Esophagus muscularis mucosa (tissue), 4 donors: ENCODE measurements around the gene HS6ST1. TPM values are rescaled to one million over a fixed set of nuclear protein-coding genes. Genes with fewer than 3 reads are reported as not detected.
"Not testable (repeated sequence)": the region's sequence is repeated elsewhere in the genome, so short reads cannot be mapped to it uniquely, and the experiment has no call there.

Experiments
- DNase-seq: peaks from one replicate; pipeline ENCODE4 v3.0.0-alpha.2; 2017; ENCODE audit errors: extremely low spot score
- H3K27ac ChIP-seq, 4 donors: fragments of 200-600 bp; sonication (generic); replicated peaks in 1 of 4; 1 replicate in 3 of 4; 2 replicates in 1 of 4; pipeline ENCODE4 v1.5.1; 2016 to 2019; ENCODE audit warnings: mild to moderate bottlenecking in 1 of 4
- H3K27me3 ChIP-seq, 4 donors: fragments of 200-600 bp; sonication (generic); one replicate each; pipeline versions ENCODE4 v1.5.1 to v1.6.0; 2016 to 2019
- H3K36me3 ChIP-seq, 4 donors: fragments of 200-600 bp; sonication (generic); one replicate each; pipeline ENCODE4 v1.5.1; 2016 to 2019
- H3K4me1 ChIP-seq, 4 donors: fragments of 200-600 bp; sonication (generic); one replicate each; pipeline ENCODE4 v1.5.1; 2016 to 2019
- H3K4me3 ChIP-seq, 4 donors: fragments of 200-600 bp; sonication (generic); 1 replicate in 2 of 4; 2 replicates in 2 of 4; pipeline ENCODE4 v1.5.1; 2016 to 2019; ENCODE audit warnings: mild to moderate bottlenecking in 4 of 4, moderate library complexity in 1 of 4
- H3K9me3 ChIP-seq, 4 donors: fragments of 200-600 bp; sonication (generic); 1 replicate in 3 of 4; 2 replicates in 1 of 4; pipeline ENCODE4 v1.5.1; 2016 to 2019
- CTCF ChIP-seq, 3 experiments: fragments of 200-600 bp in 2 of 3; fragments of 450-650 bp in 1 of 3; sonication (generic) in 2 of 3; IDR thresholded peaks; one replicate each; pipeline ENCODE4 v1.5.1; 2017 to 2019; ENCODE audit warnings: antibody characterized with exemption in 3 of 3, mild to moderate bottlenecking in 2 of 3, moderate library complexity in 1 of 3
- EP300 ChIP-seq: sonication (generic); formaldehyde crosslinking; IDR thresholded peaks from one replicate; pipeline ENCODE4 v1.6.1; 2017; ENCODE audit warnings: antibody characterized with exemption
- POLR2A ChIP-seq: fragments of 450-650 bp; IDR thresholded peaks from one replicate; pipeline ENCODE4 v1.6.1; 2017; ENCODE audit warnings: antibody characterized with exemption, moderate library complexity, mild to moderate bottlenecking, low read depth
- POLR2AphosphoS5 ChIP-seq, 2 donors: sonication (generic); formaldehyde crosslinking; IDR thresholded peaks; one replicate each; pipeline ENCODE4 v1.6.1; 2017; ENCODE audit warnings: antibody characterized with exemption in 2 of 2
- WGBS: methylation state at CpG from one replicate; pipeline ENCODE4 v1.1.5; 2018; 5-methylcytosine and 5-hydroxymethylcytosine counted together
- intact Hi-C: fragments of 100-400 bp; cut with DNase I; formaldehyde crosslinking; loops from one replicate; pipeline ENCODE4 v1.15.1; 2023
- total RNA-seq, 4 donors: library from RNA; depleted of rRNA; stranded (reverse); fragments of >200 nt; gene quantifications; one replicate each; pipeline versions ENCODE4 v1.1.0 to v1.2.1, GENCODE V29; 2016

Gene HS6ST1
- total RNA-seq, 4 donors from 2014 or later: 17.4 to 62.2 (median 38.5) TPM

GRCh38 chr2:128320192-128320905, 1.7 kb upstream of the HS6ST1 start:
- H3K27me3 ChIP-seq: no peaks in the 10 kb centered on the region
- H3K36me3 ChIP-seq: peaks cover 0 to 8% (median 2%) of the 10 kb centered on the region in 4 donors
- intact Hi-C loops: loop anchor here (2.0 to 10.0 kb wide), 4 partner anchors 142 to 417 kb away; no protein-coding TSS in a partner anchor
- WGBS: 83% methylated on average over 4 of the region's 11 CpGs
- no peak overlapping the region for H3K4me3 ChIP-seq
- no peaks in the 10 kb centered on the region for H3K9me3 ChIP-seq
- DNase-seq: peak; percentile 87
- peak overlapping the region in 2 of 4 donors; percentile 54 to 81 for H3K27ac ChIP-seq
- peaks cover 47 to 89% (median 61%) of the 10 kb centered on the region in 4 donors for H3K4me1 ChIP-seq
- TF ChIP-seq CTCF (IDR thresholded peaks at IDR 0.05) (no peak), POLR2A (no peak), POLR2AphosphoS5 (IDR thresholded peaks at IDR 0.05) (no peak), EP300 (no peak)

- peaks cover 0 to 8% (median 3%) of the 10 kb centered on the region in 4 donors for H3K36me3 ChIP-seq
- H3K27me3 ChIP-seq: no peaks in the 10 kb centered on the region
- intact Hi-C loops: loop anchor here (2.0 to 10.0 kb wide), 4 partner anchors 141 to 418 kb away; no protein-coding TSS in a partner anchor
- peak overlapping the region; percentile 66 to 89 (median 79) for H3K4me3 ChIP-seq
- TF ChIP-seq CTCF (IDR thresholded peaks at IDR 0.05): no peak
- TF ChIP-seq POLR2AphosphoS5 (IDR thresholded peaks at IDR 0.05): no peak
- TF ChIP-seq EP300: no peak
- TF ChIP-seq POLR2A: no peak
- H3K9me3 ChIP-seq: no peaks in the 10 kb centered on the region
- DNase-seq: peak; percentile 62
- H3K4me1 ChIP-seq: peaks cover 42 to 89% (median 60%) of the 10 kb centered on the region in 4 donors
- H3K27ac ChIP-seq: no peak overlapping the region
- 91% methylated on average over 22 of the region's 38 CpGs for WGBS
These were observed 1.0 kb upstream of the HS6ST1 start for GRCh38 chr2:128319631-128320191.

GRCh38 chr2:128318245-128318644, 423 bp downstream of the HS6ST1 start:
- DNase-seq: peak; percentile 53
- H3K4me1 ChIP-seq: peaks cover 47 to 89% (median 69%) of the 10 kb centered on the region in 4 donors
- peak overlapping the region; percentile 66 to 89 (median 79) for H3K4me3 ChIP-seq
- peaks cover 0 to 15% (median 7%) of the 10 kb centered on the region in 4 donors for H3K36me3 ChIP-seq
- H3K9me3 ChIP-seq, H3K27me3 ChIP-seq, intact Hi-C loops: not testable (repeated sequence)
- no CpG with 5 or more reads among the region's 55 CpGs for WGBS
- H3K27ac ChIP-seq: peak overlapping the region in 2 of 4 donors; percentile 42 to 69

- DNase-seq, intact Hi-C loops, H3K9me3 ChIP-seq, H3K27me3 ChIP-seq: not testable (repeated sequence)
- Histone ChIP-seq H3K4me3 (peak overlapping the region; percentile 66 to 89 (median 79)), H3K36me3 (peaks cover 0 to 15% (median 7%) of the 10 kb centered on the region in 4 donors), H3K27ac (peak overlapping the region in 2 of 4 donors; percentile 34 to 35), H3K4me1 (peaks cover 47 to 86% (median 67%) of the 10 kb centered on the region in 4 donors)
- WGBS: no CpG with 5 or more reads among the region's 40 CpGs
These were observed 806 bp downstream of the HS6ST1 start for GRCh38 chr2:128317899-128318225.

- peak overlapping the region; percentile 66 to 89 (median 79) for H3K4me3 ChIP-seq
- H3K27ac ChIP-seq: peak overlapping the region in 3 of 4 donors; percentile 14 to 35 (median 34)
- TF ChIP-seq POLR2AphosphoS5 (IDR thresholded peaks at IDR 0.05): no peak
- no peak for TF ChIP-seq POLR2A
- peaks cover 0 to 15% (median 7%) of the 10 kb centered on the region in 4 donors for H3K36me3 ChIP-seq
- H3K9me3 ChIP-seq: no peaks in the 10 kb centered on the region
- WGBS: 25% methylated on average over 4 of the region's 35 CpGs
- no peaks in the 10 kb centered on the region for H3K27me3 ChIP-seq
- peak; percentile 84 for DNase-seq
- intact Hi-C loops: no loop called here
- H3K4me1 ChIP-seq: peaks cover 43 to 82% (median 62%) of the 10 kb centered on the region in 4 donors
These were observed 1.3 kb downstream of the HS6ST1 start for GRCh38 chr2:128317181-128317898.

GRCh38 chr2:128316777-128317180, 1.9 kb downstream of the HS6ST1 start:
- no peaks in the 10 kb centered on the region for H3K9me3 ChIP-seq
- H3K4me1 ChIP-seq: peaks cover 42 to 83% (median 62%) of the 10 kb centered on the region in 4 donors
- peaks cover 0 to 15% (median 7%) of the 10 kb centered on the region in 4 donors for H3K36me3 ChIP-seq
- intact Hi-C loops: no loop called here
- H3K27ac ChIP-seq: peak overlapping the region in 2 of 4 donors; percentile 14 to 34
- WGBS: 64% methylated on average over 5 of the region's 5 CpGs
- no peak for TF ChIP-seq CTCF (IDR thresholded peaks at IDR 0.05)
- no peak for TF ChIP-seq POLR2AphosphoS5 (IDR thresholded peaks at IDR 0.05)
- no peak for TF ChIP-seq POLR2A
- no peak for TF ChIP-seq EP300
- peak; percentile 81 for DNase-seq
- H3K27me3 ChIP-seq: no peaks in the 10 kb centered on the region
- H3K4me3 ChIP-seq: peak overlapping the region; percentile 66 to 89 (median 79)
